K562 (cell line): Measurements from ENCODE around the gene DCAF8L1. TPM values are rescaled to one million over a fixed set of nuclear protein-coding genes. Genes with fewer than 3 reads are reported as not detected.

Experiments
- polyA plus RNA-seq, 8 experiments: library from polyadenylated mRNA; depleted of rRNA in 4 of 8; stranded (reverse) in 5 of 8; unstranded in 3 of 8; fragments of >200 nt; fragmentation: Nextera tagmentation in 2 of 8; fragmentation: Illumina TruSeq in 1 of 8; extraction: Ambion mirVana in 2 of 8; extraction: Trizol in 1 of 8; gene quantifications; 2 replicates each; pipeline versions ENCODE4 v1.2.1 to v1.2.3, GENCODE V29; 2011 to 2014; ENCODE audit warnings: inconsistent platforms in 1 of 8, missing spikeins in 1 of 8
- total RNA-seq, 7 experiments: library from RNA; depleted of rRNA in 6 of 7; stranded (reverse); fragments of >200 nt in 6 of 7; fragmentation: Illumina TruSeq in 2 of 7; extraction: Trizol in 2 of 7; gene quantifications; 2 replicates each; pipeline versions ENCODE4 v1.2.1 to v1.2.3, GENCODE V29; 2011 to 2021; ENCODE audit warnings: low replicate concordance in 1 of 7

Gene DCAF8L1
- total and polyA plus RNA-seq, 9 of the 15 experiments (the other 6 are each of a cell fraction or from before 2014, with no cell fraction given) = 0.03 TPM; not detected in 7

Other genes with a start within 250 kb of the DCAF8L1 start
- gene MAGEB10, start 173.5 kb downstream of the DCAF8L1 start, total RNA-seq (2014; rRNA removed) = 0.18 and 0.69 TPM in 2 replicates
- gene MAGEB10, start 173.5 kb downstream of the DCAF8L1 start, total RNA-seq (2014; rRNA removed; fragmentation: Illumina TruSeq; extraction: Trizol) = 0.73 and 1.1 TPM in 2 replicates
- gene MAGEB10, start 173.5 kb downstream of the DCAF8L1 start, total RNA-seq (2015; rRNA removed; fragmentation: Illumina TruSeq; extraction: Trizol) = 0.76 and 0.79 TPM in 2 replicates
- gene MAGEB10, start 173.5 kb downstream of the DCAF8L1 start, total RNA-seq (2021) = 0.47 and 0.55 TPM in 2 replicates
- 0.07 TPM in 2 replicates for gene MAGEB10, start 173.5 kb downstream of the DCAF8L1 start, polyA plus RNA-seq (2011; rRNA removed)
- gene MAGEB10, start 173.5 kb downstream of the DCAF8L1 start, polyA plus RNA-seq (2014; fragmentation: Illumina TruSeq; extraction: Trizol) = 0.42 and 0.43 TPM in 2 replicates
- gene MAGEB10, start 173.5 kb downstream of the DCAF8L1 start, polyA plus RNA-seq (2014; fragmentation: Nextera tagmentation; extraction: Ambion mirVana) = under 1 TPM; 0.20 to 0.59 TPM
- 0.27 and 0.40 TPM in 2 replicates for gene MAGEB10, start 173.5 kb downstream of the DCAF8L1 start, polyA plus RNA-seq (2014; rRNA removed)